Measurements from ENCODE around the gene TMEM121B. TPM values are rescaled to one million over a fixed set of nuclear protein-coding genes. Genes with fewer than 3 reads are reported as not detected.

Gene TMEM121B
- total and polyA plus RNA-seq, 2 of the 13 experiments (the other 11 are each of a cell fraction or from before 2014, with no cell fraction given), result not detected

DNA sequence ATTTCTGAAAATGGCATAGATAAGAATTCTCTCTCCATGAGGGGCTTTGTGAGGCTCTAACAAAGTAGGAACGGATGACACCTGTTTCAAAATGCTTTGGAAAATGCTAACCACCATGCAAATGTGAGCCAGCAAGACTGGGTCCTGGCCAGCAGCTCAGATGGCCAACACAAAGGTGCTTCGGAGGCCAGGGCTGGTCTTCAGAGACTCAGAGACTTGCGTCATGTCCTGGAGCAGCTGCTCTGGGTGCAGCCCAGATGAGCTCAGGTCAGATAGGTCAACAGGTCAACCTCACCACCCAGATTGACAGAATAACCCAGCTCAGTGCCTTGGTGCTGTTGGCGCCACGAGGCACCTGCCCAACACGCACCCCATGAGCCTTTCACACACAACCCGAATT lies 12.0 kb upstream of the TMEM121B start:
- ATAC-seq (no peak), DNase-seq (ENCODE audit: low spot score) (no peak), FAIRE-seq (no peak)
- ChIA-PET POLR2A (no interaction called here), CTCF (ENCODE audit: low intra/inter-chr PET ratio, low total read pairs) (no interaction called here)
- in situ Hi-C loops (cut with HindIII; ENCODE audit: extremely low pct_ligation_motif_present, low pct_unique_long_range_greater_than_20kb), result no loop called here
- intact Hi-C loops (cut with micrococcal nuclease; ENCODE audit: unreplicated experiment), result no loop called here
- H3K4me3 ChIP-seq (replicated peaks in 1 of 3; ENCODE audit: insufficient read depth in 1 of 3, low read depth in 2 of 3, low read length in 3 of 3), result no peak overlapping the region
- no peaks in the 10 kb centered on the region for H3K9me3 ChIP-seq (ENCODE audit: low read length)
- no peak overlapping the region for H3K4me2 ChIP-seq (ENCODE audit: low read depth, low read length)
- H2AFZ ChIP-seq (ENCODE audit: low read length), result no peak overlapping the region
- no peaks in the 10 kb centered on the region for H3K4me1 ChIP-seq (ENCODE audit: insufficient read depth, low read length)
- no peaks in the 10 kb centered on the region for H3K79me2 ChIP-seq (ENCODE audit: insufficient read depth, low read length)
- TF ChIP-seq CHCHD3 (CRISPR knock-in tag; IDR thresholded peaks at IDR 0.05) (no peak), TBX3 (IDR thresholded peaks at IDR 0.05; ENCODE audit: borderline replicate concordance) (no peak), ZNF33B (CRISPR knock-in tag; IDR thresholded peaks at IDR 0.05) (no peak), LCORL (IDR thresholded peaks at IDR 0.05) (no peak), LCORL (CRISPR knock-in tag; IDR thresholded peaks at IDR 0.05) (no peak), SNAI1 (CRISPR knock-in tag; IDR thresholded peaks at IDR 0.05; ENCODE audit: borderline replicate concordance) (no peak)
- TF ChIP-seq, protein P1, sequence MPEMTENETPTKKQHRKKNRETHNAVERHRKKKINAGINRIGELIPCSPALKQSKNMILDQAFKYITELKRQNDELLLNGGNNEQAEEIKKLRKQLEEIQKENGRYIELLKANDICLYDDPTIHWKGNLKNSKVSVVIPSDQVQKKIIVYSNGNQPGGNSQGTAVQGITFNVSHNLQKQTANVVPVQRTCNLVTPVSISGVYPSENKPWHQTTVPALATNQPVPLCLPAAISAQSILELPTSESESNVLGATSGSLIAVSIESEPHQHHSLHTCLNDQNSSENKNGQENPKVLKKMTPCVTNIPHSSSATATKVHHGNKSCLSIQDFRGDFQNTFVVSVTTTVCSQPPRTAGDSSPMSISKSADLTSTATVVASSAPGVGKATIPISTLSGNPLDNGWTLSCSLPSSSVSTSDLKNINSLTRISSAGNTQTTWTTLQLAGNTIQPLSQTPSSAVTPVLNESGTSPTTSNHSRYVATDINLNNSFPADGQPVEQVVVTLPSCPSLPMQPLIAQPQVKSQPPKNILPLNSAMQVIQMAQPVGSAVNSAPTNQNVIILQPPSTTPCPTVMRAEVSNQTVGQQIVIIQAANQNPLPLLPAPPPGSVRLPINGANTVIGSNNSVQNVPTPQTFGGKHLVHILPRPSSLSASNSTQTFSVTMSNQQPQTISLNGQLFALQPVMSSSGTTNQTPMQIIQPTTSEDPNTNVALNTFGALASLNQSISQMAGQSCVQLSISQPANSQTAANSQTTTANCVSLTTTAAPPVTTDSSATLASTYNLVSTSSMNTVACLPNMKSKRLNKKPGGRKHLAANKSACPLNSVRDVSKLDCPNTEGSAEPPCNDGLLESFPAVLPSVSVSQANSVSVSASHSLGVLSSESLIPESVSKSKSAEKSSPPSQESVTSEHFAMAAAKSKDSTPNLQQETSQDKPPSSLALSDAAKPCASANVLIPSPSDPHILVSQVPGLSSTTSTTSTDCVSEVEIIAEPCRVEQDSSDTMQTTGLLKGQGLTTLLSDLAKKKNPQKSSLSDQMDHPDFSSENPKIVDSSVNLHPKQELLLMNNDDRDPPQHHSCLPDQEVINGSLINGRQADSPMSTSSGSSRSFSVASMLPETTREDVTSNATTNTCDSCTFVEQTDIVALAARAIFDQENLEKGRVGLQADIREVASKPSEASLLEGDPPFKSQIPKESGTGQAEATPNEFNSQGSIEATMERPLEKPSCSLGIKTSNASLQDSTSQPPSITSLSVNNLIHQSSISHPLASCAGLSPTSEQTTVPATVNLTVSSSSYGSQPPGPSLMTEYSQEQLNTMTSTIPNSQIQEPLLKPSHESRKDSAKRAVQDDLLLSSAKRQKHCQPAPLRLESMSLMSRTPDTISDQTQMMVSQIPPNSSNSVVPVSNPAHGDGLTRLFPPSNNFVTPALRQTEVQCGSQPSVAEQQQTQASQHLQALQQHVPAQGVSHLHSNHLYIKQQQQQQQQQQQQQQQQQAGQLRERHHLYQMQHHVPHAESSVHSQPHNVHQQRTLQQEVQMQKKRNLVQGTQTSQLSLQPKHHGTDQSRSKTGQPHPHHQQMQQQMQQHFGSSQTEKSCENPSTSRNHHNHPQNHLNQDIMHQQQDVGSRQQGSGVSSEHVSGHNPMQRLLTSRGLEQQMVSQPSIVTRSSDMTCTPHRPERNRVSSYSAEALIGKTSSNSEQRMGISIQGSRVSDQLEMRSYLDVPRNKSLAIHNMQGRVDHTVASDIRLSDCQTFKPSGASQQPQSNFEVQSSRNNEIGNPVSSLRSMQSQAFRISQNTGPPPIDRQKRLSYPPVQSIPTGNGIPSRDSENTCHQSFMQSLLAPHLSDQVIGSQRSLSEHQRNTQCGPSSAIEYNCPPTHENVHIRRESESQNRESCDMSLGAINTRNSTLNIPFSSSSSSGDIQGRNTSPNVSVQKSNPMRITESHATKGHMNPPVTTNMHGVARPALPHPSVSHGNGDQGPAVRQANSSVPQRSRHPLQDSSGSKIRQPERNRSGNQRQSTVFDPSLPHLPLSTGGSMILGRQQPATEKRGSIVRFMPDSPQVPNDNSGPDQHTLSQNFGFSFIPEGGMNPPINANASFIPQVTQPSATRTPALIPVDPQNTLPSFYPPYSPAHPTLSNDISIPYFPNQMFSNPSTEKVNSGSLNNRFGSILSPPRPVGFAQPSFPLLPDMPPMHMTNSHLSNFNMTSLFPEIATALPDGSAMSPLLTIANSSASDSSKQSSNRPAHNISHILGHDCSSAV (CRISPR knock-in tag; IDR thresholded peaks at IDR 0.05; ENCODE audit: borderline replicate concordance), result no peak
- TF ChIP-seq, protein P2, sequence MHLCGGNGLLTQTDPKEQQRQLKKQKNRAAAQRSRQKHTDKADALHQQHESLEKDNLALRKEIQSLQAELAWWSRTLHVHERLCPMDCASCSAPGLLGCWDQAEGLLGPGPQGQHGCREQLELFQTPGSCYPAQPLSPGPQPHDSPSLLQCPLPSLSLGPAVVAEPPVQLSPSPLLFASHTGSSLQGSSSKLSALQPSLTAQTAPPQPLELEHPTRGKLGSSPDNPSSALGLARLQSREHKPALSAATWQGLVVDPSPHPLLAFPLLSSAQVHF (CRISPR knock-in tag; IDR thresholded peaks at IDR 0.05), result no peak
- no TSS peak for BruUV-seq (replicated peaks)
- H4K20me1 ChIP-seq (ENCODE audit: insufficient read depth, low read length), result no peaks in the 10 kb centered on the region
- H3K27ac ChIP-seq (ENCODE audit: extremely low read length, insufficient read depth, low read length), result no peak overlapping the region
- peaks cover 0 to 2% of the 10 kb centered on the region in 2 experiments; a peak in 1 of 5 replicates for H3K27me3 ChIP-seq (ENCODE audit: control insufficient read depth in 1 of 2, insufficient read depth in 2 of 2, low read length in 2 of 2)
- no peaks in the 10 kb centered on the region for H3K36me3 ChIP-seq (replicated peaks in 1 of 2; ENCODE audit: control insufficient read depth in 1 of 2, insufficient read depth in 2 of 2, low read length in 2 of 2)
- WGBS (ENCODE audit: low lambda C conversion rate), result 43% methylated on average over 5 of the region's 7 CpGs
- H3K9ac ChIP-seq (ENCODE audit: insufficient read depth, low read depth, low read length), result no peak overlapping the region
